ENCODE measurements around the gene LRRC4C.
A peak's percentile ranks its signal among the peaks of the same experiment; 100 is the strongest.

DNA sequence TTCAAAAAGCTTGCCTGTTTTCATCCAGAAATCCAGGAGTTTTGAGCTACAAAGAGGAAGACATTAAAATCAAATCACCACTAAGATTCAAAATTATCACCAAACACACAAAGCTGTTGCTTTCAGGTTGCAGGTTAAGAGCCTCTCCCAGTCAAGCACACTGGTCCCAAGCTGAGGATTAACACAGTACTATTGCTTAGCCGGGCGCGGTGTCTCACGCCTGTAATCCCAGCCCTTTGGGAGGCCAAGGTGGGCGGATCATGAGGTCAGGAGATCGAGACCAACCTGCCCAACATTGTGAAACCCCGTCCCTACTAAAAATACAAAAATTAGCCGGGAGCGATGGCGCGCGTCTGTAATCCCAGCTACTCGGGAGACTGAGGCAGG is 1165.1 kb downstream of the LRRC4C start:
- TF ChIP-seq SIN3A (IDR thresholded peaks at IDR 0.05; ENCODE audit: borderline replicate concordance, insufficient read depth, low read depth, low read length) = no peak
- TF ChIP-seq, protein P1, sequence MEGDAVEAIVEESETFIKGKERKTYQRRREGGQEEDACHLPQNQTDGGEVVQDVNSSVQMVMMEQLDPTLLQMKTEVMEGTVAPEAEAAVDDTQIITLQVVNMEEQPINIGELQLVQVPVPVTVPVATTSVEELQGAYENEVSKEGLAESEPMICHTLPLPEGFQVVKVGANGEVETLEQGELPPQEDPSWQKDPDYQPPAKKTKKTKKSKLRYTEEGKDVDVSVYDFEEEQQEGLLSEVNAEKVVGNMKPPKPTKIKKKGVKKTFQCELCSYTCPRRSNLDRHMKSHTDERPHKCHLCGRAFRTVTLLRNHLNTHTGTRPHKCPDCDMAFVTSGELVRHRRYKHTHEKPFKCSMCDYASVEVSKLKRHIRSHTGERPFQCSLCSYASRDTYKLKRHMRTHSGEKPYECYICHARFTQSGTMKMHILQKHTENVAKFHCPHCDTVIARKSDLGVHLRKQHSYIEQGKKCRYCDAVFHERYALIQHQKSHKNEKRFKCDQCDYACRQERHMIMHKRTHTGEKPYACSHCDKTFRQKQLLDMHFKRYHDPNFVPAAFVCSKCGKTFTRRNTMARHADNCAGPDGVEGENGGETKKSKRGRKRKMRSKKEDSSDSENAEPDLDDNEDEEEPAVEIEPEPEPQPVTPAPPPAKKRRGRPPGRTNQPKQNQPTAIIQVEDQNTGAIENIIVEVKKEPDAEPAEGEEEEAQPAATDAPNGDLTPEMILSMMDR (IDR thresholded peaks at IDR 0.05) = peak; percentile 60

Data from Panc1 (cell line).